Heart left ventricle (tissue), 13 donors: ENCODE results near the gene KCNJ6.

Experiments used
- CTCF ChIP-seq, 12 donors: fragments of 200-600 bp; sonication (generic) in 4 of 12; IDR thresholded peaks; one replicate each; pipeline versions ENCODE4 v1.5.0 to v1.8.0; 2018 to 2022; ENCODE audit warnings: antibody characterized with exemption in 12 of 12, mild to moderate bottlenecking in 5 of 12
- POLR2A ChIP-seq, 2 donors: fragments of 450-650 bp; IDR thresholded peaks; one replicate each; pipeline ENCODE4 v1.6.1; 2017; ENCODE audit warnings: antibody characterized with exemption in 2 of 2, mild to moderate bottlenecking in 2 of 2, moderate library complexity in 2 of 2
- donor health status: ischemic (EF 13 %, LVEDD 7.1; RV severe dilation, severe dysfunction).
- donor health status: DM: no; HTN: yes; CAD: no.
- donor health status: DM: no; HTN: no; CAD: no.
- donor health status: ischemic (EF 25% LVEDD 6.9; RV normal size, moderate dysfunction).
- donor health status: ischemic (EF 25% LVEDD 5.7; RV mildly dilated, moderate dysfunction).
- donor health status: ischemic (EF 35%, LVEDD 5.7; RV mildly dilated, moderate dysfunction).
- donor health status: nonischemic (EF 11% LVEDD 7.7; RV severe dilation, severe dysfunction).
- donor health status: DM: yes; HTN: yes; CAD: no.
- donor health status: PGD.
- donor health status: ischemic (EF 29% LVEDD 5.4; RV normal size, mild dysfunction).
- donor health status: nonischemic (EF 23%, LVEDD 6.1; RV moderate dilation, normal function).

GRCh38 chr21:37863842-37864241 lies 52.4 kb downstream of the KCNJ6 start:
- TF ChIP-seq CTCF (IDR thresholded peaks at IDR 0.05) = no peak
- no peak for TF ChIP-seq POLR2A (IDR thresholded peaks at IDR 0.05)
